GM04503 (cell line): Measurements from ENCODE around the gene RNF220.
A peak's percentile ranks its signal among the peaks of the same experiment; 100 is the strongest.

Source experiments
- DNase-seq: peaks from one replicate; pipeline ENCODE4 v3.0.0-alpha.2; 2012; ENCODE audit warnings: low read depth

The RNF220 gene

GRCh38 chr1:44405031-44405797, at the start of gene RNF220:
TSS of gene RNF220 (plus strand) at chr1:44405255.
- peak; percentile 16 for DNase-seq

- no peak for DNase-seq
Measured at GRCh38 chr1:44355582-44356305, 49.3 kb upstream of the RNF220 start.

GRCh38 chr1:44357710-44358109, 47.3 kb upstream of the RNF220 start:
- no peak for DNase-seq

GRCh38 chr1:44359234-44359935, 45.7 kb upstream of the RNF220 start:
- no peak for DNase-seq

- DNase-seq = no peak
Measured at GRCh38 chr1:44361478-44361877, 43.6 kb upstream of the RNF220 start.

GRCh38 chr1:44366371-44366975, 38.6 kb upstream of the RNF220 start:
- DNase-seq = no peak

- DNase-seq = no peak
Measured at GRCh38 chr1:44367944-44368343, 37.1 kb upstream of the RNF220 start.

GRCh38 chr1:44368471-44369151, 36.4 kb upstream of the RNF220 start:
- no peak for DNase-seq

- DNase-seq = no peak
Measured at GRCh38 chr1:44371206-44371605, 33.8 kb upstream of the RNF220 start.

GRCh38 chr1:44375547-44375946, 29.5 kb upstream of the RNF220 start:
- DNase-seq = no peak

GRCh38 chr1:44377925-44378784, 26.9 kb upstream of the RNF220 start:
- no peak for DNase-seq

GRCh38 chr1:44380666-44381177, 24.3 kb upstream of the RNF220 start:
- DNase-seq = no peak

GRCh38 chr1:44388551-44388950, 16.5 kb upstream of the RNF220 start:
- DNase-seq = no peak

GRCh38 chr1:44389437-44389836, 15.6 kb upstream of the RNF220 start:
- no peak for DNase-seq

GRCh38 chr1:44390277-44390676, 14.8 kb upstream of the RNF220 start:
- DNase-seq = peak; percentile 58

GRCh38 chr1:44401256-44402228, 3.5 kb upstream of the RNF220 start:
- no peak for DNase-seq

GRCh38 chr1:44405798-44406736, 1.0 kb downstream of the RNF220 start:
- DNase-seq = no peak

GRCh38 chr1:44406737-44407429, 1.8 kb downstream of the RNF220 start:
- no peak for DNase-seq
